HG02642 (cell line): ENCODE data around the gene LY6G6D.

Experiments
- ATAC-seq: cut with Tn5 transposase; IDR thresholded peaks from one replicate; pipeline ENCODE4 v1.9.1; 2021; ENCODE audit warnings: mild to moderate bottlenecking; ENCODE audit not compliant: unreplicated experiment, poor library complexity

The LY6G6D gene

DNA sequence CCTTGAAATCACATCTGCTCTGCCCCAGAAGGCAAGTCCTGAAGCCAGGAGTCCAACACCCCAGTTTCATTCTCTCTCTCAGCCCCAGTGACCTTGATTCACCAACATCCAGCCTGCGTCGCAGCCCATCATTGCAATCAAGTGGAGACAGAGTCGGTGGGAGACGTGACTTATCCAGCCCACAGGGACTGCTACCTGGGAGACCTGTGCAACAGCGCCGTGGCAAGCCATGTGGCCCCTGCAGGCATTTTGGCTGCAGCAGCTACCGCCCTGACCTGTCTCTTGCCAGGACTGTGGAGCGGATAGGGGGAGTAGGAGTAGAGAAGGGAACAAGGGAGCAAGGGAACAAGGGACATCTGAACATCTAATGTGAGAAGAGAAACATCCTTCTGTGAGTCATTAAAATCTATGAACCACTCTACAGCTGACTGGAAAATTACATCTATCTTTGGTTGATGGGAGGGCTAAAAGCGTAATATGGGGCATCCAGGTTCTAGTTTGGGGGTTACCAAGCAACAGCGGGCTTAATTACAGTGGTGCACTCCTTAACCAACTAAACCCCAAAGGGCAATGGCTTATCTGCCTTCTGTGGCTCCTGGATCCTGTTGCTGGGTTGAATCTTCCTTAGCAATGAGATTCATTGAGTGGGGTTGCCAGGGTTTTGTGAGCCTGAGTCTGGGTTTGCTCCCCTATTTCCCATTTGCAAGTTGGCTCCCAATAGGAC lies 2.5 kb downstream of the LY6G6D start:
- ATAC-seq = no peak

DNA sequence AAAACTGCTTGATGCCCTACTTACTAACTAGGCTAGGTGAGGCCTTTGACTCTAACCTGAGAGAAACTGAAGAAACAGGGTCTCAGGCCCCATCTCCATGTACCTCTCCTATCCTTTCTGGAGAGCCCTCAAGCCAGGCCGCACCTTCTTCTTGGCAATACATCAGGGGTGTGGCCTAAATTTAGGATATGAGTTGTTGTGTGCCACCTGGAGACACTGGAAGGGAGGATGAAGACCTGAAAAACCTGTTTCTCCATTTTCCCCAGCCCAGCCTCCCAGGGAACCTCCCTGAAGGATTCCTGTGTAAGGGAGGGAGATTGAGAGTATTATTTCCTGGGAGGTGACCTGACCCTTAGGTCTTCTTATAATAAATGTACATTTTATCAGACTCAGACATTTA lies 3.1 kb downstream of the LY6G6D start:
- no peak for ATAC-seq

GRCh38 chr6:31719001-31719400 lies 3.9 kb downstream of the LY6G6D start:
- no peak for ATAC-seq

DNA sequence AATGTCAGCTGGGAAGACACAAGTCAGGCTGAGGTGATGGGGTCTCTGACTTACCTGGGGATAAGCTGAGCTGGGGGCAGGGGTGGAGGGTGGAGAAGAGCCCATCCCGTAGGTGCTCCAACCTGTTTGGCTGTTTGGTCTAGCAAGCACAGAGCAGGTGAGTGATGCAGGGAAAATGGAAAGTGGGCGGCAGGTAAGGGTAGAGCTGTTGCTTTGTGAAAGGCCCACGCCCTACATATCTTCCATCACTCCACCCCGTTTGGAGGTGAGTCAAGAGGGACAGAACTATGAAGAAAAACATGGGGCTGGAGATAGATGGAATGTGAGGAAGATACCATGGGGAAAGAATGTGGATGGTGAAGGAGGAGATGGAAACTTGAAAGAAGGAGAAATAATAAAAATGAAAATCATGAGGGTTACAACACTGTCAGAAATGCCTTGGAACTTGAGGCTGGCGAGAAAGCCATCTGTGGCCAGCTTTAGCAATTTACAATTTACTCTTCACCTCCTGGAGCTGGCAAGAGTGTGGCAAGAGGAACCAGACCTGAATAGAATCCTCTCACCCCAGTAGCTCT lies 5.1 kb downstream of the LY6G6D start:
- no peak for ATAC-seq

GRCh38 chr6:31721351-31722020 lies 6.3 kb downstream of the LY6G6D start, which contains the start of gene LY6G6C:
LY6G6C (minus strand) TSS chr6:31721746; CDS start chr6:31721679, 67 bp downstream.
- no peak for ATAC-seq

DNA sequence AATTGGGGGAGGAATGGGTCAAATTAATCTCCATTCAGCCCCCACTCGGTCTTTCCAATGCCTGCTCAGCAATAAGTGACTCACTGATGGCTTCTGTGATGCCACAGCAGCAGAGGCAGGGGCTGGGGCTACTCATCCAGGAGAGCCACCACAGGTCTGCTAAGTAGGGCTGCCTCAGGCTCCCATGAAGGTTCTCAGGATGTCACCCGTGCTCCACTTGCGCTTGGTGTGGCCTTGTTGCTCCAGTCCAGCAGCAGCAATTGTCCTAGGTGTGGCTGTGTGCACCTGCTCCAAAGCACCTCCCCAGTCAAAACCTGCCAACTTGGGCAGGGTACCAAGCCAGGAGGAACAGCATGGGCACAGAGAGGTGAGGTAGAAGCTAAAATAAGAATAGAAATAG lies 7.0 kb downstream of the LY6G6D start:
- ATAC-seq = no peak

- no peak for ATAC-seq
These were observed 8.3 kb downstream of the LY6G6D start, which contains the start of gene MPIG6B for GRCh38 chr6:31723245-31723979. MPIG6B (plus strand) TSS chr6:31723373; CDS start chr6:31723384, 11 bp downstream.

DNA sequence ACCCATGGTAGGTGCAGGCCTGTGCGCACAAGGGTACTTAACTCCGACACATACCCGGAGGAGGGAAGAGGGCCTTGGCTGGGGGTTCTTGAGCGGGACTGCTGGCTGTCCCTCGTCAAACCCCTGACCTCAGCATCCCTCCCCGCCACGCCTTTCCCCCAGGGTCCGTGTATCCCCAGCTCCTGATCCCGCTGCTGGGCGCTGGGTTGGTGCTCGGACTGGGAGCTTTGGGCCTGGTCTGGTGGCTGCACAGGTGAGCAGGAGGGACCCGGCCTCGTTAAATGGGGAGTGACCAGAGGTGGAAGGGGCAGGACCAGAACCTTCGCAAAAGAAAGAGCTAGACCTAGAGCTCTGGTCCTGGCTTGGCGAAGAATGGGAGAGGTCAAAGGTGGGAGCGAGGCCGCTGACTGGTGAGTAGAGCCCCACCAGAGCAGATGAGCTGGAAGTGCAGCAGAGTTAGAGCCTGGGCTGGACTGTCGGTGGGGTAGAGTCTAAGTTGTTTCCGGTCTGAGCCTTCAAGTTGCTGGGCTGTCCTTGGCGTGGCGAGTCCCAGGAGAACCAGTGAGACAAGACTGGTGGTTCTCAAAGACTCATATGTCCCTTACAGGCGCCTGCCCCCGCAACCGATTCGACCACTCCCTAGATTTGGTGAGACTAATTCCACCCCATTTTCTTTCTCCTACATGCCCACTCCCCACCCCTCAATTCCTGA lies 9.0 kb downstream of the LY6G6D start:
- ATAC-seq = no peak

- ATAC-seq = no peak
These were observed 10.6 kb downstream of the LY6G6D start for GRCh38 chr6:31725502-31726350.

DNA sequence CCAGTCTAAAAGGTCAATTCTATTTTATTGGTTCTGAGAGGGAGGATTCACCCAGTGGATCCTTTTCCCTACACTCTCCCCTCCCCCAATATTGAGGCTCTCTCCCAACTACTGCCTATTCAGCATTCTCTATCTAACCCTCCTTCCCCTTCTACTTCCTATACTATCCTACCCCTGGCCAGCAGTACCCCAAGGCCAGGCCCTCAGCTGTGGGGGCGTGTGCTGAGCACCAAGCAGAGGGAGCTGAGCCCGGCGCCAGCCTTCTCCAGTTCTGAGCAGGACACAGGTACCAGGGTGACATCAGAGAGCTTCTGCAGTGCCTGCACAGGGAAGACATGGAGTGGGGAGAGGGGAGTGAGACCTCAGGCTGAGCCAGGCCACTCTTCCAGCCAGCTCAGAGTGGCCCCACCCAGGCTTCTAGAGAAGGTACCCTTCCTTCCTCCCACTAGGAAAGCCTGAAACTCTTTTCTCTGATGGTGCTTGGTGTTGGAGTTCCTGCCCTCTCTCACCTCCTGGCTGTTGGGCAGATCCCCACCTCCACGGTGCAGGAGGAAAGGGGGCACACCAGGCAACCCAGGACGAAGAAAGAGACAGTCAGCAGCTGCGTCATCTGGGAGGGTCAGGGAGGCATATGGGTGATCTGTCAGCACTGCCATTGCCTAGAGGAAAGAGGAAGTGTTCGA lies 12.0 kb downstream of the LY6G6D start:
- ATAC-seq = no peak

DNA sequence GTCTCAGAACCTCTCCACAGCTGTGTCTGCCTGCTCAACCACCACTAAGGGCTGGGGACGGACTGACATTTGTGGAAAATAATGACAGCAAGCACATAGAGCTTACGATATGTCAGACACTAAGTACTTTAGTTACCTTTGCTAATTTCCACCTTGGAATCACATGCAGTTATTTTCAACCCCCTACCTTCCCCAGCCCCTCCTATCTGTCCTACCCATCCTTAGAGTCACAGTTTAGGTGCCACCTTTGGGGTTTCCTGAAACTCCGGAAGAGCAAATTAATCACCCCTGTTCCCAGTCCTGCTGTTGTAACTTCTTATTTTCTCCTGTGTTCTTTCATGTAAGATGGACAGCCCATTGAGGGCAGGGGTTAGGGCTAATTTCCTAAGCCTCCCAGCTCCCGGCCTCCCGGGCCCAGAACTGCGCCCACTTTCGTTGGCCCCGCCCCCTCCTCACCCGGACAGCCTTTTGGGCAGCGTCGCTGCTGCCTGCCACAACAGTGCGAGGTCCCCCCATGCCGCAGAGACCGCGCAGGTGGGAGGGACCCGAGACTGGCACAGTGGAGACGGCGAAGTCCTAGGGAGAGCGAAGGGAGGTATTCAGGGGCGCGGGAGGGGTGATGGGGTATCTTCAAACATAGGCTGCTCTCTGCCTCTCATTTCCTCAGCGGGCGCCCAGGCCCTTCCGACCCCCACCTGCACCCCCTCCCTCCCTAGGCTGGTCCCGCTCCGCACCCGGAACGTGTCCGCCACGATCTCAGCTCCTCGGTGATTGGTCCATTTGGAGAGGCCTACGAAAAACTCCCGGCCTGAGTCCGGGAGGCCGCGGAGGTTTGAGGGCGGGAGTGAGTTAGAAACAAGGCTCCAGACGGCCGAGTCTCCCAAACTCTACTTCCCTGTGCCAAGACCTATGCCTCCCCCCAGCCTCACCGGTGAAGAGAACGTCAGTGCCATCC lies 12.8 kb downstream of the LY6G6D start:
- ATAC-seq = no peak

DNA sequence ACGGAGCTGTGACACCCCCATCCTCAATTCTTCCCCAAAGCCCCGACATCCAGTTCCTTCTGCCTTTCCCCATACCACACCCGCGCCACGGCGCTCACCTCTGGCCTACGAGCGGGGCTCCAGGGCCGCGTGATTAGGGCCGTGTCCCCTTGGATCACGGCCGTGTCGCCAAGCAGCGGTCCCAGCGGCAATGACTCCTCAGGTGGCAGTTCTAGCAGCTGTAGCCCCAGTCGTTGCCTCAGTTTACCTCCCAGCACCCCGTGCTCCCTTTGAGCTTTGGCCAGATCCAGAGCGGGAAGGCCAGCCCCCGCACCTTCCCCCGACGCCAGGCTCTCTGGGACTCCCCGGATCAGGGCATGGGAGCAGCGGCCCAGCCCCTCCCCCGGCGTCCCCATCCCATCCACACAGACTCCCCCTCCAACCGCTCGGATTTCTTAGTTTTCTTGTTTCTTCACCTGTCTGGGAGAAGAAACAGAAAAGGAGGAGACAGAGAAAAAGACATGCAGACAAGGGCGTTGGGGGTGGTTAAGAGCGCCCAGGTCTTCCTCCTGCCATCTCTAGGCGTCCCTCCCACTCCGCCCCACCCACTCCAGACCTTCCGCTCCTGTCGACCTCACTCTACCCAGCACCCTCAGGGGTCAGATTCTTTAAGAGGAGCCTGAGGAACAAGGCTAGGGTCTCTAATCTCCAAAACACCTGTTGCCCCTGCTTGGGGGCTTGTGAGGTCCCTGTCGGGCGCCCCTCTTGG lies 13.8 kb downstream of the LY6G6D start, which contains the start of gene DDAH2:
Gene DDAH2, minus strand, starts transcription at position 533 of the 748 bp plus-strand sequence. Its CDS starts 138 bp downstream, at position 395.
- ATAC-seq = no peak

DNA sequence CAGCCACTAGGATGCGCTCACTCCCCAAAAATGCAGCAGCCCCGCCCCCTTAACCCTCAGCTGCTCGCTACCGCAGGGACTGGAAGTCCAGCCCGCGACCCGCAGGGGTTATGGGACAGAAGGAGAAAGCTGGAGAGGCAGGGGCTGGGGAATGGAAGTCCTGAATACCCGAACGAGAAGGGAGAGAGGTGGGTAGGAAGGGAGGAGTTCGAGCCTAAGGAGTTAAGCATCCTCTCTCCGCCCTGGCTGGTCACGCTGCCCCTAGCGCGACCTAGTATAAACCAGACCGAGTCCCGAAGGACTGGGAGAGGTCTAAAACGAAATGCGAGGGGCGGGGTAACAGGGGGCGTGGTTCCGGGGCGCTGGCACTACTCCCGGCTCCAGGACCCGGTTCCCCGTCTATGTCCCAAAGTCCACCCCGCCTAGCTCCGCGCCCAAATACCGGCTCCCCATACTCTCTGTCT lies 14.4 kb downstream of the LY6G6D start:
- peak; percentile 42 for ATAC-seq

- ATAC-seq = peak; percentile 42
These were observed 15.0 kb downstream of the LY6G6D start for GRCh38 chr6:31729979-31730630.

GRCh38 chr6:31730631-31731086 lies 15.5 kb downstream of the LY6G6D start:
- ATAC-seq = no peak

DNA sequence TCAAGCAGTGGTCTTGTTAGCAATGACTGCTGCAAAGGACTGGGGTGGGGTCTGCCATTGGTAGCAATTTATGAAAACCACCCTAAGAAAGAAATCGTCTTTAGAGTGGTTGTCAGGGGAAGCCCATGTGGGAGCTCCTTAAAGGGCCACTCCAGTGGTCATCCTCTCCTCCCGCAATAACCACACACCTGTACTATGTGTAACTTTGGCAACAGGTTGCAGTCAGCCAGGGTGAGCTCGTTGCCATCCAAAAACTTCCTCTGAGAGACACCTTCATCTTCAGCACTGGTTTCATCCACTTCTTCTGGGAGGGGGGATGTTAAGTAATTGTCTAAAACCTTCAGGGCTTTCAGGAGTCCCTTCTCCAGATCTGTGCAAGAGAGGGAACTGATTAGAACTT lies 16.9 kb downstream of the LY6G6D start:
- no peak for ATAC-seq
